Erythroblast (primary cell): ENCODE data around the gene WSB1.

Source experiments
- GATA1 ChIP-seq: IDR thresholded peaks from 2 replicates; pipeline ENCODE4 v1.6.1; 2011; ENCODE audit warnings: low read depth, mild to moderate bottlenecking, control low read depth, low read length, moderate library complexity
- POLR2A ChIP-seq: IDR thresholded peaks from 2 replicates; pipeline ENCODE4 v1.6.1; 2011; ENCODE audit warnings: mild to moderate bottlenecking, low read length

DNA sequence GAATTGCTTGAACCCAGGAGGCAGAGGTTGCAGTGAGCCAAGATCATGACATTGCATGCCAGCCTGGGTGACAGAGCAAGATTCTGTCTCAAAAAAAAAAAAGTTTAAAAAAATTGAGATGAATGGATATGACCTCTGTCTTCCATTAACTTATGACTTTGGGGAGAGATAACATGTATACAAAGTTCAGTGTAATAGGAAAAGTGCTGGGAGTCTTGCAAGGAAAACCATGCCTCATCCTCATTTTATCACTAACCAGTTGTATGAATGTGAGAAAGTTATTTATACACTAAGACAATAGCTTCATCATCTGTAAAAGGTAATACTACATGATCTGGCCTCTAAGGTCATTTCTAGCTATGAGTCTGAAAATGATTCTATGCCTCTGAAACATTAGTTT lies 10.2 kb upstream of the WSB1 start:
- no peak for TF ChIP-seq POLR2A
- TF ChIP-seq GATA1: no peak
